Embryonic facial prominence (tissue), 1 donor: Measurements from ENCODE around the gene ACTR3C.
"Not testable (repeated sequence)": the region's sequence is repeated elsewhere in the genome, so short reads cannot be mapped to it uniquely, and the experiment has no call there.

Experiments
- DNase-seq: peaks from one replicate; pipeline ENCODE4 v3.0.0-alpha.2; 2016; ENCODE audit errors: extremely low spot score

The ACTR3C gene

DNA sequence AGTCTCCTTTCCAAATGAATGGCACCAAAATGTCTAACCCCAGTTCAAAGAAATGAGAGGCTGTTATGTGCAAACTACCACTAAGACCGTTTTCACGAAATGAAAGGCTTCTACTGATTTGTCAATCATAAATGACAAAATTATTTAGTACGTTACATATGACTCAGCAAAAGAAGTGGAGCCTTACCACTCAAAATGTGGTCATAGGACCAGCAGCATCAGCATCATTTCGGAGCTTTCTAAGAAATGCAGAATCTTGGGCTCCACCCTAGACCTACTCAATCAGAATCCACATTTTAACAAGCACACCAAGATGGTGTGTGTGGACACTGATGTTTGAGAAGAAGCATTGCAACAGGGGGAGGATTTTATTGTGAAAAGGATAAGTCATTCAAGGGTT lies 120.5 kb downstream of the ACTR3C start:
- not testable (repeated sequence) for DNase-seq
